Anterior cingulate cortex (tissue), 58 donors: ENCODE measurements around the gene HYAL2.
"Not testable (repeated sequence)": the region's sequence is repeated elsewhere in the genome, so short reads cannot be mapped to it uniquely, and the experiment has no call there.

Experiments
- DNase-seq, 58 donors: peaks; one replicate each; lab custom pipeline; 2025; lab: John Stamatoyannopoulos, UW

The HYAL2 gene

GRCh38 chr3:50316657-50317242, 5.8 kb downstream of the HYAL2 start:
- DNase-seq = no peak

DNA sequence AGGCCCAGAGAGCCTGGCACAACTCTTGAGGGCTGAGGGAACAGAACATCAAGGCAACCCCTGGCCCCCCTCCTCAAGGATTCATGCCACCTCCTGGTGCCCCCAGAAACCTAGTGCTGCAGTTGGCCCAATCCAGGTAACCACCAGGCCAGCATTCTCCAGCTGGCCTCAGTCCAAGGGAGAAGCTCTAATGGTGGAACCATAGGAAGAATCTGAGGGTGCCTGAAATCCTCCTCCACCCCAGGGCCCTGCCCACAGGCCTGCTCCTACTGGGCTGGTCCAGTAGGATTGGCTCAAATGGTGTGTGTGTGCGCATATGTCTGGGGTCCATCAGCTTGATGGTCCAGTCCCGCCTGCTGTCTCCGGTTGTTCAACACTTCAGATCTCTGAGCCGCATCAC, 7.7 kb downstream of the HYAL2 start:
- DNase-seq = no peak

DNA sequence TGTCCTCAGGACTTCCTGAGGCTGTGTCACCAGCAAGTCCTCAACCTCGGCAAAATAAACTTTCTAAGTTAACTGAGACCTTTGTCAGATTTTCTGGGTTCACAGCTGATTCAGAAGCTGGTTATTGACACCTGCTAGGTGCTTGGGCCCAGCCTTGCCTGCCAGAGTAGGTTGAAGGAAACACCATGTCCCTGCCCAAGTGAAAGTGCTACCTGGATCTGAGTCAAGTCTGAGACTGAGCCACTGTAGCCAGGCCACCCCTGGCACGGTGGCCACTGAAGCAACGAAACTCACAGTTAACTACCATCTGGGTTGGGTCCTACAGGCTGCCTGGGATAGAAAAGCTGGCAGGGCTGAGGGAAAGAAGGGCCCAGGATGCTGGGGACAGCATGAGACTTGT, 8.2 kb downstream of the HYAL2 start:
- DNase-seq = no peak

- DNase-seq = not testable (repeated sequence)
Measured at GRCh38 chr3:50312041-50312440, 10.5 kb downstream of the HYAL2 start.

GRCh38 chr3:50304601-50305000, 17.9 kb downstream of the HYAL2 start:
- DNase-seq = no peak

DNA sequence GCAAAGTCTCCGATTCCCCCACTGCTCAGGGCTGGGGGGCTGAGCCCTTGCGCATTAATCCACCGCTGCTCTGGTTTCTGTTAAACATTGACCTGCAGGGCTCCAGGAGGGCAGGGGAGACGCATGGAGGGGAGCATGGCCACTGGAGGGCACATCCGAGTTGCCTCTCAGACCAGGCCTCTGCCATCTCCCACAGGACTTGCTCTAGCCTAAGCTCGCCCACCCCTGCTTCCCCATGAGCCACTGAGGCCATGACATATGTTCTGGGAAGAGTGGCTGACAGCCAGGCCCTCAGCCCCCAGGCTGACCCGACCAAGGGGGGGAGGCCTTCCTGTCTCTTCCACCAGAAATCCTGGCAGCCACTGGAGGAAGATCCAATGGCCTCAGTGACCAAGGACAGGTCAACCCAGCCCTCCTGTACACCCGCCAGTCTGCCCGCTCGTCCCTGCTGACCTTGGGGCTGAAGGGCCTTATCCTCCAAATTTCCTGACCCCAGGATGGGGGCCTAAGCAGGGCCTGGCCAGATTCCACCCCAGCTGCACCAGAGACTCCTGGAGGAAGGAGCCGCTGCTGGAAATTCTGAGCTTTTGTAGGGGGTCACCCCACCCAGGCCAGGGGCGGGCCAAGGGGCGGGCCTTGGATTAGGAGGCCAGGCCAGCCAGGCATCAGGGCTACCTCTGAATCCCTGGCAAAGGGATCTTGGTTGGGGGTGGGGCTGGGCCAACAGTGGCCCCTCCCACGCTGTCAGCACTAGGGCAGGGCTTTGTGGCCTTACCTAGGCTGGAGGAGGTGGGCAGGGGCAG, 19.3 kb downstream of the HYAL2 start, which contains the start of gene HYAL1:
Gene HYAL1, minus strand, starts transcription at position 562 of the 803 bp plus-strand sequence. CDS start 618 bp downstream, outside the sequence.
- no peak for DNase-seq

GRCh38 chr3:50302095-50303012, 20.2 kb downstream of the HYAL2 start:
- no peak for DNase-seq

DNA sequence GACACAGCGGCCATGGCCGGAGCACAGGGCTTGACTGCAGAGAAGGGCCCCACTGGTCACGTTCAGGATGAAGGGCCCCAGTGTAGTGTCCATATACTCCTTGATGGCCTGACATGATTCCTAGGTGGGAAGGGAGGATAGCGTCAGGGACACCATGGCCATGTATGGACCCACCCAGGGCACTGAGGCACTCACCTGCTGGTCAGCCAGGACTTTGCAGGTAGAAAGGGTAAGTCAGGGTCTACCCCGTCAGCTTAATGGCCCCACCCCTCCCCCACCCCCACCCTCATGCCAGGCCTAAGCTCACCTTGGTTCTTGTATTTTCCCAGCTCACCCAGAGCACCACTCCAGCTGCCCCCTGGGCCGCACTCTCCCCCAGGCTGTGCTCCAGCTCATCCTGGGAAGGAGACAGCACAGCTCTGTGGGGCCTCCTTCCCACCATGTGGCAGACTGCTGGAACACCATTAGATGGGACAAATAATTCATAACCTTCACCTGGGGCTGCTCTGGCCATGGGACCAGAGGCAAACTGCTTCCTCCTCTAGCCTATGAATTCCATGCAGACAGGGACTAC, 21.8 kb downstream of the HYAL2 start:
- no peak for DNase-seq

GRCh38 chr3:50299929-50300680, 22.4 kb downstream of the HYAL2 start:
- DNase-seq = peak in 32 of 58 donors; percentile 30 to 84 (median 68)

DNA sequence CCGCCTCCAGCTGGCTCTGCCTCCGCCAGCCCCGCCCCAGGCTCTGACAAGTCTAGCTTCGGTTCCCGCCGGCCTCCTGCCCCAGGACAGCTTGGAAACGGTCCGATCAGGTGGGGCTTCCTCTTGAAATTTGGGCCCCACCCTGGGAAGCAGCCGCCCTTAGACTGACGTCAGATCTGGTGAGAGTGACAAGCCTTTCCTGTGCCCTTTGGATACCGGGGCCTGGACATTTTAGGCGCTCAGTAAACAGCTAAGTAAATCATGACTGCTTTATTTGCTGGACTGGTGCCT, 23.0 kb downstream of the HYAL2 start:
- no peak for DNase-seq

DNA sequence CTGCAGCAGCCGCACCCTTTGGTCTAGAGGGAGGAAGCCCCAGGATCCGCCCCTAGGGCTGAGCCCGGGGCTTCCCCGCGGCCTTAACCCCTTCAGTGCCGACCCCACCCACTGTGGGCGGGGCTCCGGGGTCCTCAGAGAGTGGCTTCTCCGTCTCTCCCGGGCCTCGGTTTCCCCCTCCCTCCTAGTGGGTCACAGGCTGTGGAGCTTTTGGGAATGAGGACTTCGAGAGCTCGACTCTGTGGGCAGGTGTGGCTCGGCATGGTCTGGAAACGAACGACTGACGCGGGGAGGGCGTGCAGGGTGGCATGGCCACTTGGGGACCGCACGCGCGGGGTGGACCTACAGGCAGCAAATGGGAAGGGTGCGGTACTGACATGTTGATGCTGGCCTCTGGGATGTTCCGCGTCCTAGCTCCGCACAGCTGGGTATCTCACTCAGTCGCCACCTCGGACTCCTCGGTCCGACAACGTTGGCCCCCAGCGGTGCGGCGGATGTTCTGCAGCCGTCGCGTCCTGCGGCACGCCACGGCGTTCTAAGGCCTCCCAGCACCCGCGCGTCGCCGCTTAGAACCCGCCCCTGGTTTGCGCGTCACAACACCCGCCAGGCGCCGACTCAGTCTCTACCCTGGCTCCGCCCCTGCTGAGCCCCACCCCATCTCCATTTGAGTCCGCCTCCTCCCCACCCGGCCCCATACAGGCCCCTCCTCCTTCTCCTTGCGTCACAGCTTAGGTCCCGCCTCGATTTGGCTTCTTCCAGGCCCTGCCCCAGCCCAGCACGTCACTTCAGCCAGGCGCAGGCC, 23.5 kb downstream of the HYAL2 start, which contains the start of the genes HYAL3 and NAA80:
Gene HYAL3, minus strand, starts transcription at position 570 of the 802 bp plus-strand sequence. CDS start 3,803 bp downstream, outside the sequence.
Gene NAA80, minus strand, starts transcription at position 570 of the 802 bp plus-strand sequence. CDS start 1,942 bp downstream, outside the sequence.
- peak; percentile 84 to 100 (median 99) for DNase-seq

DNA sequence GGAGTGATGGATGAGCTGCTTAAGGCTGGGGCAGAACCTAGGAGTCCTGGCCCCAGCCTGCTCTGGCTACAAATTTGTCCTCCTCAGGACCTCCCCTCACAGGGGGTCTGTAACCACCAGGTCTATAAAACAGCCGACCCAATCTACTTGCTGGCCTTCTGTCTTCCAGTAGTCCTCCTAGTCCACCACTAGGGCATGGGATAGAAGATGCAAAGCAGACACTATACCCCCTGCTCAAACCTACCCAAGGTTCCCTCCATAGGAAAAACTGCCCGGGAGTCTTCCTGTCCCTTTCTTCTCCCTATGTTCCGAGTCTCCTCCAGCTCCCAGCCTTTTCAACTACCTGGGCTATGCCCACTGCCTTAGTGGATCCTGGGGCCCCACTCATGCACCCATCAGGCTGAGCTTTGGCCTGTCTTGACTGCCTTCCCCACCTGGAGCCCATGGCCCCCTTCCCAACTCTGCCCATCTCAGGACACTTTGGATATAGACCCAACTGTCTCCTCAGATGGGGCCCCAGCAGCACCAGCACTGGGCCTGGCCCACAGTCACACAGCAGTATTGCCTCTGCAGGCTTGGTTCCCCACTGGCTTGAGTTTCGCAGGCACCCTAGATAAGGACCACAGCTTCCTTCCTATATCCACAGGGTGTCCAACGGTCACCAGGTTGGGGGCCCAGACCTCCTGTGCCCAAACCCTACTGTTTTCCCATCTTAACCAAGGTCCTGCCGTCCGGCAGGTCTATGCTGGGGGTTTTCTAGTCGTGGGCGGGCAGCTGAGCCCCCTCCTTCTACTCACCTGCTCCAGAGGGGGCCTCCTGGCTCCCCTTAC, 24.4 kb downstream of the HYAL2 start:
- DNase-seq = no peak

DNA sequence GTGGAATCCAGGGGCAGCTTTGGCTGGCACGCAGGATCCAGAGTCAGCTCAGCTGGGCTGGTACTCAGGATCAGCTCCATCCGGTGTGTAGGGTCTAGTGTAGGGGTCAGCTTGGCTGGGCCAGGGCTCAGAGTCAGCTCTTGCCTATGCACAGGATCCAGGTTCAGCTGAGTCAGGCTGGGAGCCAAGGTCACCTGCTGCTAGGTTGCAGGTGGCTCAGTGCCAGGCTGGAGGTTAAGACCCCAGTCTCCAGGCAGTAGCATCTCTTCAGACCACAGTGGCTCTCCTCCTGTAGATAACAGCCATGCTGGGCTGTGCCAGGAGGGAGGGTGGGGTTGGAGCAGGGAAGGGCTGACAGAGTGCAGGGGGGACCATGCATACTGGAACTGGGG, 25.2 kb downstream of the HYAL2 start:
- DNase-seq = no peak

DNA sequence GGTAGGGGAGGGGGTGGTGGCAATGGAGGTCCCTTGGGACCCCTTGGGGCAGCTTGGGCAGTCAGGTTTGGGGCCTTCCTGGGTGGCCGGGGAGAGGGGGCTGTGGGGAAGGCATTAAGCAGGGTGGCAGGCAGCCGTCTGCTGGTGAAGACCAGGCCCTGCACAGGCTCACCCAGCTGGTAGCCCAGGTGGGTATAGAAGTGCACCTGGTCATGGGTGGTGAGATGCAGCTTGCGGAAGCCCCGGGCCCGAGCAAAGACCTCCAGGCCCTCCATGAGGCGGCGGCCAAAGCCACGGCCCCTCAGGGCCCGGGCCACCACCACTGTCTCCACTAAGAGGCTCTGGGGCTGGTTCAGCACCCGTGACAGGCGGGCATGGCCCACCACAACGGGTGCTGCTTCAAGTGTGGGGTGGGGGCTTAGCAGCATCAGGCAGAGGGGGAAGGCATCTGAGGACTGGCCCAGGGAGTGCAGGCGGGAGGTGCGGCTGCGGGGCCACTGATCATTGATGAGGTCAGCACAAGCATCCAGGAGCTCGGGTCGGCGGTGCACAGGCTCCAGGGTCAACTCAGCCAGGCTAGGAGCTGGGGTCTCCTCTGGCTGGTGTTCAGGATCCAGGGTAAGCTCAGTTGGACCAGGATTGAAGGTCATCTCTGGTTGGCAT, 25.7 kb downstream of the HYAL2 start:
- DNase-seq = no peak

- DNase-seq = no peak
Measured at GRCh38 chr3:50295553-50296431, 26.8 kb downstream of the HYAL2 start.
